Sigmoid colon (tissue), 7 donors: ENCODE results near the gene S100A14. TPM values are rescaled to one million over a fixed set of nuclear protein-coding genes. Genes with fewer than 3 reads are reported as not detected.
A peak's percentile ranks its signal among the peaks of the same experiment; 100 is the strongest.

Experiments
- DNase-seq: peaks from one replicate; pipeline ENCODE4 v3.0.0-alpha.2; 2019
- H3K27ac ChIP-seq, 4 donors: fragments of 200-600 bp; sonication (generic); one replicate each; pipeline ENCODE4 v1.5.1; 2016 to 2019; ENCODE audit warnings: mild to moderate bottlenecking in 1 of 4
- H3K27me3 ChIP-seq, 3 donors: fragments of 200-600 bp; sonication (generic); one replicate each; pipeline ENCODE4 v1.5.1; 2019; ENCODE audit warnings: mild to moderate bottlenecking in 1 of 3
- H3K36me3 ChIP-seq, 4 donors: fragments of 200-600 bp; sonication (generic); one replicate each; pipeline ENCODE4 v1.5.1; 2016 to 2019
- H3K4me1 ChIP-seq, 4 donors: fragments of 200-600 bp; sonication (generic); one replicate each; pipeline ENCODE4 v1.5.1; 2017 to 2019
- H3K4me3 ChIP-seq, 4 donors: fragments of 200-600 bp; sonication (generic); one replicate each; pipeline ENCODE4 v1.5.1; 2017 to 2019; ENCODE audit warnings: mild to moderate bottlenecking in 2 of 4, moderate library complexity in 1 of 4
- H3K9me3 ChIP-seq, 4 donors: fragments of 200-600 bp in 3 of 4; sonication (generic) in 3 of 4; one replicate each; pipeline versions ENCODE4 v1.5.1 to v1.6.1; 2013 to 2019
- CTCF ChIP-seq, 4 experiments: fragments of 450-650 bp in 3 of 4; fragments of 200-600 bp in 1 of 4; IDR thresholded peaks; one replicate each; pipeline ENCODE4 v1.5.1; 2016 to 2019; ENCODE audit warnings: antibody characterized with exemption in 4 of 4, mild to moderate bottlenecking in 3 of 4, moderate library complexity in 2 of 4
- EP300 ChIP-seq, 4 donors: sonication (generic); formaldehyde crosslinking; IDR thresholded peaks; one replicate each; pipeline ENCODE4 v1.6.1; 2017; ENCODE audit warnings: antibody characterized with exemption in 4 of 4
- POLR2A ChIP-seq, 2 donors: fragments of 450-650 bp; IDR thresholded peaks; one replicate each; pipeline ENCODE4 v1.6.1; 2016; ENCODE audit warnings: antibody characterized with exemption in 2 of 2, mild to moderate bottlenecking in 2 of 2, moderate library complexity in 2 of 2
- POLR2AphosphoS5 ChIP-seq, 4 donors: sonication (generic); formaldehyde crosslinking; IDR thresholded peaks; one replicate each; pipeline ENCODE4 v1.6.1; 2017; ENCODE audit warnings: antibody characterized with exemption in 4 of 4
- WGBS, 2 donors: extraction: QIAGEN DNeasy Blood & Tissue Kit; methylation state at CpG; one replicate each; pipeline ENCODE4 v1.1.7; 2013; 5-methylcytosine and 5-hydroxymethylcytosine counted together
- intact Hi-C: fragments of 100-400 bp; cut with DNase I; formaldehyde crosslinking; loops from one replicate; pipeline ENCODE4 v1.15.1; 2023
- polyA plus RNA-seq, 3 donors: library from polyadenylated mRNA; stranded (reverse); fragments of 200-250 nt; gene quantifications; one replicate each; pipeline ENCODE4 v1.2.3, GENCODE V29; 2013
- total RNA-seq, 4 donors: library from RNA; depleted of rRNA; stranded (reverse); fragments of >200 nt; gene quantifications; one replicate each; pipeline ENCODE4 v1.1.0, GENCODE V29; 2016
- donor health status: healthy with polysubstance abuse.
- donor health status: Bipolar disorder and iron deficiency.
- donor health status: healthy.

S100A14 gene
- total and polyA plus RNA-seq, 7 donors = 0.82 to 1,144 (median 789) TPM; not detected in 2

GRCh38 chr1:153623101-153623500 lies 7.0 kb upstream of the S100A14 start:
- intact Hi-C loops = no loop called here

GRCh38 chr1:153619171-153619570 lies 3.0 kb upstream of the S100A14 start:
- intact Hi-C loops = loop anchor here (5.0 kb wide), 1 partner anchor 107 kb away; no protein-coding TSS in a partner anchor
- TF ChIP-seq POLR2A (IDR thresholded peaks at IDR 0.05) (no peak), CTCF (IDR thresholded peaks at IDR 0.05) (no peak), POLR2AphosphoS5 (IDR thresholded peaks at IDR 0.05) (no peak), EP300 (IDR thresholded peaks at IDR 0.05) (no peak)
- DNase-seq = no peak
- 94 to 95% methylated on average over 6 of the region's 6 CpGs for WGBS, 2 donors
- H3K27me3 ChIP-seq = no peaks in the 10 kb centered on the region
- H3K4me1 ChIP-seq = peaks cover 0 to 36% (median 17%) of the 10 kb centered on the region in 4 donors
- peaks cover 0 to 33% (median 10%) of the 10 kb centered on the region in 4 donors for H3K36me3 ChIP-seq
- H3K4me3 ChIP-seq = no peak overlapping the region
- H3K27ac ChIP-seq = no peak overlapping the region
- no peaks in the 10 kb centered on the region for H3K9me3 ChIP-seq

More at GRCh38 chr1:153623101-153623500, 7.0 kb upstream of the S100A14 start:
- WGBS, 2 donors = 81 to 87% methylated on average over 7 of the region's 7 CpGs
- H3K4me3 ChIP-seq = no peak overlapping the region
- H3K9me3 ChIP-seq = no peaks in the 10 kb centered on the region
- H3K27ac ChIP-seq = peak overlapping the region in 2 of 4 donors; percentile 32 to 94
- peaks cover 0 to 45% (median 43%) of the 10 kb centered on the region in 4 donors for H3K4me1 ChIP-seq
- peak; percentile 65 for DNase-seq
- H3K36me3 ChIP-seq = peaks cover 0 to 33% (median 10%) of the 10 kb centered on the region in 4 donors
- no peak for TF ChIP-seq CTCF (IDR thresholded peaks at IDR 0.05)
- TF ChIP-seq POLR2A (IDR thresholded peaks at IDR 0.05) = no peak
- no peak for TF ChIP-seq EP300 (IDR thresholded peaks at IDR 0.05)
- TF ChIP-seq POLR2AphosphoS5 (IDR thresholded peaks at IDR 0.05) = no peak
- H3K27me3 ChIP-seq = no peaks in the 10 kb centered on the region

- Histone ChIP-seq H3K27ac (peak overlapping the region in 3 of 4 donors; percentile 5 to 10 (median 7)), H3K4me3 (no peak overlapping the region), H3K9me3 (no peaks in the 10 kb centered on the region), H3K36me3 (peaks cover 0 to 33% (median 10%) of the 10 kb centered on the region in 4 donors), H3K27me3 (no peaks in the 10 kb centered on the region), H3K4me1 (peaks cover 0 to 29% (median 17%) of the 10 kb centered on the region in 4 donors)
- TF ChIP-seq CTCF (IDR thresholded peaks at IDR 0.05) (peak in 2 of 4 experiments; percentile 31 to 39), EP300 (IDR thresholded peaks at IDR 0.05) (no peak), POLR2AphosphoS5 (IDR thresholded peaks at IDR 0.05) (peak in 1 of 4 donors; percentile 25)
- WGBS, 2 donors = 40 to 51% methylated on average over 6 of the region's 6 CpGs
- DNase-seq = peak; percentile 90
- intact Hi-C loops = loop anchor here (2.0 to 5.0 kb wide), 2 partner anchors 45 to 105 kb away; no protein-coding TSS in a partner anchor
These were observed 1.5 kb upstream of the S100A14 start for GRCh38 chr1:153617663-153618062.

GRCh38 chr1:153616917-153617311 lies 789 bp upstream of the S100A14 start:
- 66 to 74% methylated on average over 5 of the region's 5 CpGs for whole genome bisulfite sequencing, 2 donors
- no peak overlapping the region for H3K4me3 ChIP-seq
- TF ChIP-seq CTCF (IDR thresholded peaks at IDR 0.05) (no peak), POLR2AphosphoS5 (IDR thresholded peaks at IDR 0.05) (no peak), EP300 (IDR thresholded peaks at IDR 0.05) (no peak), POLR2A (IDR thresholded peaks at IDR 0.05) (no peak)
- DNase-seq = peak; percentile 64
- H3K9me3 ChIP-seq = no peaks in the 10 kb centered on the region
- peaks cover 0 to 24% (median 16%) of the 10 kb centered on the region in 4 donors for H3K4me1 ChIP-seq
- peaks cover 0 to 26% (median 10%) of the 10 kb centered on the region in 4 donors for H3K36me3 ChIP-seq
- no peaks in the 10 kb centered on the region for H3K27me3 ChIP-seq
- intact Hi-C loops = loop anchor here (2.0 to 5.0 kb wide), 2 partner anchors 44 to 105 kb away; no protein-coding TSS in a partner anchor
- H3K27ac ChIP-seq = peak overlapping the region in 3 of 4 donors; percentile 5 to 10 (median 7)
